DMS79 (cell line): ENCODE data around the gene NPW.

Source experiments
- DNase-seq: peaks from one replicate; lab custom pipeline; 2025; lab: John Stamatoyannopoulos, UW

Gene NPW

GRCh38 chr16:2036200-2036966, 16.8 kb downstream of the NPW start:
- no peak for DNase-seq

- no peak for DNase-seq
These were observed 17.5 kb downstream of the NPW start for GRCh38 chr16:2037115-2037514.

- no peak for DNase-seq
These were observed 18.2 kb downstream of the NPW start for GRCh38 chr16:2037647-2038381.

GRCh38 chr16:2038382-2039231, 19.0 kb downstream of the NPW start:
- no peak for DNase-seq

GRCh38 chr16:2039274-2040031, 19.9 kb downstream of the NPW start:
- DNase-seq, result no peak

GRCh38 chr16:2040041-2040786, 20.6 kb downstream of the NPW start:
- DNase-seq, result no peak

- peak; percentile 64 for DNase-seq
These were observed 21.4 kb downstream of the NPW start for GRCh38 chr16:2040787-2041522.

- peak; percentile 90 for DNase-seq
These were observed 22.8 kb downstream of the NPW start for GRCh38 chr16:2042171-2042985.

GRCh38 chr16:2042986-2043666, 23.5 kb downstream of the NPW start:
- DNase-seq, result peak; percentile 39

GRCh38 chr16:2043667-2044451, 24.3 kb downstream of the NPW start:
- no peak for DNase-seq

- DNase-seq, result no peak
These were observed 25.0 kb downstream of the NPW start for GRCh38 chr16:2044541-2044940.

- DNase-seq, result no peak
These were observed 26.6 kb downstream of the NPW start for GRCh38 chr16:2045965-2046892.

- no peak for DNase-seq
These were observed 27.3 kb downstream of the NPW start for GRCh38 chr16:2046893-2047329.

- peak; percentile 72 for DNase-seq
These were observed 27.9 kb downstream of the NPW start, which contains the start of the genes NTHL1 and TSC2 for GRCh38 chr16:2047330-2048115. NTHL1 (minus strand) TSS chr16:2047834; CDS start chr16:2047823, 11 bp downstream. TSC2 (plus strand) TSS chr16:2047985; CDS start chr16:2048616, 631 bp downstream.

GRCh38 chr16:2048116-2048543, 28.5 kb downstream of the NPW start:
- no peak for DNase-seq

GRCh38 chr16:2053211-2053610, 33.6 kb downstream of the NPW start:
- no peak for DNase-seq
